ENCODE data around the gene WDR33. TPM values are rescaled to one million over a fixed set of nuclear protein-coding genes. Genes with fewer than 3 reads are reported as not detected.

The WDR33 gene
- total RNA-seq, 6 experiments from 2014 or later: 15.6 to 38.3 (median 28.0) TPM

DNA sequence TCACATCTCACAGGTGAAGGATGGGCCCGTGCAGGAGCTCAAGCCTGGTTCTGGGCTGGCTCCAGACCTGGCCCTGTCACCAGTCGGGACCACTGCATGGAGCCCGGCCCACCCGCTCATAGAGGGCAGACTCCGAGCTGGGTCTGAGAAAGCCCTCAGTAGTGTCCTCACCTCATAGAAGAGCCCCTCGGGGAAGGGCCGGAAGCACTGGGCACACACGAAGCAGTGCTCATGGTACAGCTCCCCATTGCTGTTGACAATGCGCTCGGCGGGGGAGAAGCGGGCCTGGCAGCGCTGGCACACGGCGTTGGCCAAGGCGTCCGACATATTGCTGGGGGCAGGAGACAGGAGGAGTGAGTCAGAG lies 153.8 kb downstream of the WDR33 start:
- intact Hi-C loops (cut with DNase I): no loop called here
- WGBS (ENCODE audit: insufficient coverage, low coverage, low lambda C conversion rate, missing lambda C conversion rate): 98% methylated on average over 10 of the region's 17 CpGs
- H3K36me3 ChIP-seq: peaks cover 0 to 21% (median 7%) of the 10 kb centered on the region in 4 donors
- no peak overlapping the region for H3K4me3 ChIP-seq
- no peak overlapping the region for H3K27ac ChIP-seq
- ATAC-seq (no peak), DNase-seq (peak in 1 of 3 donors; percentile 35)
- H3K9me3 ChIP-seq: no peaks in the 10 kb centered on the region
- no peak for TF ChIP-seq POLR2A (IDR thresholded peaks at IDR 0.05)
- TF ChIP-seq, protein P1, sequence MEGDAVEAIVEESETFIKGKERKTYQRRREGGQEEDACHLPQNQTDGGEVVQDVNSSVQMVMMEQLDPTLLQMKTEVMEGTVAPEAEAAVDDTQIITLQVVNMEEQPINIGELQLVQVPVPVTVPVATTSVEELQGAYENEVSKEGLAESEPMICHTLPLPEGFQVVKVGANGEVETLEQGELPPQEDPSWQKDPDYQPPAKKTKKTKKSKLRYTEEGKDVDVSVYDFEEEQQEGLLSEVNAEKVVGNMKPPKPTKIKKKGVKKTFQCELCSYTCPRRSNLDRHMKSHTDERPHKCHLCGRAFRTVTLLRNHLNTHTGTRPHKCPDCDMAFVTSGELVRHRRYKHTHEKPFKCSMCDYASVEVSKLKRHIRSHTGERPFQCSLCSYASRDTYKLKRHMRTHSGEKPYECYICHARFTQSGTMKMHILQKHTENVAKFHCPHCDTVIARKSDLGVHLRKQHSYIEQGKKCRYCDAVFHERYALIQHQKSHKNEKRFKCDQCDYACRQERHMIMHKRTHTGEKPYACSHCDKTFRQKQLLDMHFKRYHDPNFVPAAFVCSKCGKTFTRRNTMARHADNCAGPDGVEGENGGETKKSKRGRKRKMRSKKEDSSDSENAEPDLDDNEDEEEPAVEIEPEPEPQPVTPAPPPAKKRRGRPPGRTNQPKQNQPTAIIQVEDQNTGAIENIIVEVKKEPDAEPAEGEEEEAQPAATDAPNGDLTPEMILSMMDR (IDR thresholded peaks at IDR 0.05): no peak
- no peaks in the 10 kb centered on the region for H3K27me3 ChIP-seq
- H3K4me1 ChIP-seq: peaks cover 0 to 6% (median 3%) of the 10 kb centered on the region in 4 donors

DNA sequence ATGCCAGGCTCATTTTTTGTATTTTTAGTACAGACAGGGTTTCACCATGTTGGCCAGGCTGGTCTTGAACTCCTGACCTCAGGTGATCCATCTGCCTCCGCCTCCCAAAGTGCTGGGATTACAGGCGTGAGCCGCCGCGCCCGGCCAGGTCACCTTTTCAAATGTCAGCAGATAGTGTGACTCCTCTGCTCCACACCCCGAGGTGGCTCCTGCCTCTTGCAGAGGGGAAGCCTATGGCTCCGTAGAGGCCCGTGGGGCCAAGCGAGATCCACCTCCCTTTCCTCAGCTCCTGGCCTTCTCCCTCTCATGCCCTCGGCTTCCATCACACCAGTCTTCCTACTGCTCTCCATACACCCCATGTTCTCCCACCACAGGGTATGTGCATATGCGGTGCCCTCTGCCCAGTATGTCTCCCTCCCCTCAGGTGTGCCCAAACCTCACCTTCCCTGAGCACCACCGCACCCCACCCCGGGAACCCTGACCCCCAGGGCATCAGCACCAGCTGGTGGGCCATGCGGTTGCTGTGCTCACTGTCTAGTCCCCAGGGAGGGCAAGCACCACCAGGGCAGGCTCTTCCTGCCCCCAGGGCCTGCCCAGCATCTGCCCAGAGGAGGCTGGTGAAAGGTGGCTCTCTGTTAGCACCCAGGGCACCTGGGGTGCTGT lies 154.3 kb downstream of the WDR33 start:
- no peak overlapping the region for H3K4me3 ChIP-seq
- H3K4me1 ChIP-seq: peaks cover 0 to under 1% (median 0%) of the 10 kb centered on the region in 4 donors
- TF ChIP-seq, protein P1 (IDR thresholded peaks at IDR 0.05): no peak
- no peak for TF ChIP-seq POLR2A (IDR thresholded peaks at IDR 0.05)
- no peak for ATAC-seq
- DNase-seq: peak in 2 of 3 donors; percentile 19 to 45
- no peaks in the 10 kb centered on the region for H3K9me3 ChIP-seq
- WGBS (ENCODE audit: insufficient coverage, low coverage, low lambda C conversion rate, missing lambda C conversion rate): 85% methylated on average over 11 of the region's 15 CpGs
- H3K36me3 ChIP-seq: peaks cover 0 to 21% (median 7%) of the 10 kb centered on the region in 4 donors
- no peaks in the 10 kb centered on the region for H3K27me3 ChIP-seq
- intact Hi-C loops (cut with DNase I): no loop called here
- no peak overlapping the region for H3K27ac ChIP-seq

DNA sequence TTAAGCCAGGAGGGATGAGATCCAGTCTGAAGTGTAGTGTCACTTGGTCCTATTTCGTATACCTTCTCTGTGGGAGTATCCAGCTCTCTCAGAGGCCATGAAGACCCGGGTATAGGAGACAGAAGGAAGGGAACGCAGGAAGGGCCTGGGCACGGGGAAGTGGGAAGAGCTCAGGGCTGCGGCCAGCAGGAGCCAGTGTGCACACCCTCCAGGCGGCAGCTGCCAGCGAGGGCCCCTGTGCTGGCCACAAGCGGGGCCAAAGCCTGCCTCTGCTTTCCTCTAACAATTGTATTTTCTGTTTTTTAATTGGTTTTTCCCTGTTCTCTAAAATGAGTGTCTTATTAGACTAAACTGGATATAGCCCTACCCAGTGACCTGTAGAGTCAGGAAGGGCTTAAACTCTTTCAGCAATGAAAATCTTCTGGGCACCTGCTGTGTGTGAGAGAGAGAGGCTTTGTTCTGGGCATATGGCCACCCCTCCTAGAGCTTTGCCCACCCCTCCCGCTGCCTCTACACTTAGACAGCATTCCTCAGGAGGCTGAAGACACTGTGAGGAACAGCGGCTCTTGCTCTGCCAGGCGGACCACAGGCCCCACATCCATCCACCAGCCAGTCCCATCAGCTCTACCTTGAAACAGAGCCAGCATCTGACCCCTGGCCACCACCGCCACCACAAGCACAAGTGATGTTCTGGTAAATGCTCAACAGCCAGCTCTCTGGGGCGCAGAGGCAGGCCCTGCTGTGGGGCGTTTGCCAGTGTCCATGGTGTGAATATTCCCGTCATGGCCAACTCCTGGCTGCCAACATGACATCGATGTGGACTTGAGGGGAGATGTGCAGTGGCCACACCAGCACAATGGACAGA lies 155.5 kb downstream of the WDR33 start:
- intact Hi-C loops (cut with DNase I): no loop called here
- DNase-seq: no peak

DNA sequence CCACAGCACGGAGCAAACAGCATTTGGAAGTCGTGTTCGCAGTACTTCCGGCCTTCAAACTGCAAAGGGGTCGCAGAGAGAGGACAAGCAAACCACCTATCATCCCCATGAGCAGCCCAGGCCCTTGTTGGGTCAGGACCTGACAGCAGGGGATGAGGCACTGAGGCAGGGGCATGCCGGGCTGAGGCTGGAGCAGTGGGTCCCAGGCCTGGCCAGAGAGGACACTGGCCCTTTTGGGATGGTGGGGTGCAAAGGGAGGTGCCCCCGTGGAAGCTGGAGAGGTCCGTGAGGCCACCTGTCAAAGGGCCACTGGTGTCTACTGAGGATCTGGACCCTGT lies 156.2 kb downstream of the WDR33 start:
- WGBS (ENCODE audit: insufficient coverage, low coverage, low lambda C conversion rate, missing lambda C conversion rate): 76% methylated on average over 2 of the region's 8 CpGs
- DNase-seq (peak in 1 of 3 donors; percentile 45), ATAC-seq (no peak)
- Histone ChIP-seq H3K36me3 (peaks cover 0 to 21% (median 7%) of the 10 kb centered on the region in 4 donors), H3K27ac (no peak overlapping the region), H3K4me3 (no peak overlapping the region), H3K9me3 (no peaks in the 10 kb centered on the region), H3K27me3 (no peaks in the 10 kb centered on the region), H3K4me1 (peaks cover 0 to 2% (median 0%) of the 10 kb centered on the region in 4 donors)
- TF ChIP-seq, protein P1 (IDR thresholded peaks at IDR 0.05): no peak
- no peak for TF ChIP-seq POLR2A (IDR thresholded peaks at IDR 0.05)
- intact Hi-C loops (cut with DNase I): no loop called here

More for the DNA sequence above, 155.5 kb downstream of the WDR33 start:
- 84% methylated on average over 10 of the region's 16 CpGs for WGBS (ENCODE audit: insufficient coverage, low coverage, low lambda C conversion rate, missing lambda C conversion rate)
- no peaks in the 10 kb centered on the region for H3K9me3 ChIP-seq
- no peaks in the 10 kb centered on the region for H3K4me1 ChIP-seq
- ATAC-seq: no peak
- no peak overlapping the region for H3K27ac ChIP-seq
- H3K4me3 ChIP-seq: no peak overlapping the region
- peaks cover 0 to 21% (median 7%) of the 10 kb centered on the region in 4 donors for H3K36me3 ChIP-seq
- TF ChIP-seq POLR2A (IDR thresholded peaks at IDR 0.05): no peak
- TF ChIP-seq, protein P1 (IDR thresholded peaks at IDR 0.05): no peak
- H3K27me3 ChIP-seq: no peaks in the 10 kb centered on the region

Data from right lobe of liver (tissue), 6 donors.